GM12891 (cell line): ENCODE data around the gene GMDS.

Source experiments
- PAX5 ChIP-seq: IDR thresholded peaks from 2 replicates; pipeline ENCODE4 v1.6.1; 2011; ENCODE audit warnings: low read length, moderate library complexity, mild to moderate bottlenecking; ENCODE audit not compliant: insufficient read depth, severe bottlenecking
- POLR2A ChIP-seq: IDR thresholded peaks from 2 replicates; pipeline ENCODE4 v1.6.1; 2011; ENCODE audit warnings: low read depth, low read length, control low read depth
- POLR2AphosphoS5 ChIP-seq: IDR thresholded peaks from 2 replicates; pipeline ENCODE4 v1.6.1; 2011; ENCODE audit warnings: low read depth, low read length, control low read depth
- POU2F2 ChIP-seq: IDR thresholded peaks from 2 replicates; pipeline ENCODE4 v1.6.1; 2011; ENCODE audit warnings: low read depth, mild to moderate bottlenecking, control low read depth, low read length, moderate library complexity
- SPI1 ChIP-seq: IDR thresholded peaks from 2 replicates; pipeline ENCODE4 v1.6.1; 2011; ENCODE audit warnings: low read depth, low read length, control low read depth
- TAF1 ChIP-seq: IDR thresholded peaks from 2 replicates; pipeline ENCODE4 v1.6.1; 2011; ENCODE audit warnings: low read depth, low read length, control low read depth

DNA sequence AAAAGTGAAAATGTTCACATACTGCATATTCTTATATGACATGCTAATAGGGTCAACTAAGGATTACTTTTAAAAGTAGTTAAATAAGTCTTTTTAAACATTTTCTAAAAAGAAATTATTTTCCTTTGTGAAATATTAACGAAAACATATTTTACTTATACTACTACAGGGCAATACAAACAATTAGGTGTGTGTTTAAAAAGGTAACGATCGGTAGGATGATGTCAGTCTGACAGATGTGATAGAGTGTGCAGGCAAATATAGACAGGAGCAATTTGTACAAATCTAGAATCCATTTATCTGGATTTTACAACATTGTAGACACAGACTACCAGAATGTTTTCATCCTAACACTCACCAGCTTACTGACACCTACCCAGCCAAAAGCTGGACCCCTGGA is 378.2 kb downstream of the GMDS start:
- TF ChIP-seq POLR2A, result no peak
- TF ChIP-seq POLR2AphosphoS5, result no peak
- TF ChIP-seq TAF1, result no peak
- TF ChIP-seq PAX5, result no peak
- no peak for TF ChIP-seq SPI1
- TF ChIP-seq POU2F2, result no peak
